HEK293T (cell line): ENCODE results near the gene KRTAP2-2.

Experiments
- FOXA1 ChIP-seq: fragments of 450-650 bp; IDR thresholded peaks from 2 replicates; pipeline ENCODE4 v1.6.1; 2016; ENCODE audit warnings: mild to moderate bottlenecking
- FOXM1 ChIP-seq: fragments of 450-650 bp; IDR thresholded peaks from 2 replicates; pipeline ENCODE4 v1.6.1; 2017; ENCODE audit warnings: mild to moderate bottlenecking, borderline replicate concordance
- SP1 ChIP-seq: fragments of 450-650 bp; IDR thresholded peaks from 2 replicates; pipeline ENCODE4 v1.6.1; 2017
- ZNF384 ChIP-seq: fragments of 450-650 bp; IDR thresholded peaks from 2 replicates; pipeline ENCODE4 v1.6.1; 2016

- no peak for TF ChIP-seq SP1
- no peak for TF ChIP-seq ZNF384
- no peak for TF ChIP-seq FOXM1
- no peak for TF ChIP-seq FOXA1
Observed at GRCh38 chr17:41076788-41077187, 21.8 kb upstream of the KRTAP2-2 start.
